ENCODE measurements around the gene ZBTB1.

ZBTB1 gene

DNA sequence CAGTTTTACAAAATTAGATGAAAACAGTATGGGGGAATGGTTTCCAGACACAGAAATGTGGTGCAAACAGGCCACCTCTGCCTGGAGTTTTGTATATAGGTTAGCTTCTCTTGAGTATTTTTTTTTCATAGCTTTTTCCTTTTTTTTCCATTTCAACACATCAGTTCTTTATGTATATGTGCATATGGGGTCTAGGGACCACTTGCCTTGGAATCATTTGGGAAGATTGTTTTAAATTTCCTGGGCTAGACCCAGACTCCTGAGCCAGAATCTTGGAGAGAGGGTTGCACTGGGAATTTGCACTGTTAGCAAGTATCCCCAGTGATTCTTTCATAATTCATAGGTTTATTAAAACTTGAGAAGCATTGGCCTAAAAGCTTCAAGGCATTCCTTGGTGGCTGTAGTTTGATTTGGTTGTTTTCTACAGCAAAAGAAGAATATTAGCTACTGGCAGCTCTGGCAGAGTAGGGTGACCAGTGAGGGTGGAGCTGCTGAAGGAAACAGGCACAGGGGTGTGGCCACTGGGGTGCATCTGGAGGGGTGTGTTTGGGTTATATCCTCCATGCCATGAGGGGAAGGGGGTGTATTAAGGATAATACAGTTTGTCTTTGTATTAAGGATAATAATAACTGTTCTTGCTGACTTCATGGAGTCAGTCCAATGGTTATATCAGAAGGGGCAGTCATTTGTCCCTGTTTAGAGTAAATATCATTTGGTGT is 68.0 kb downstream of the ZBTB1 start:
- DNase-seq, result no peak

DNA sequence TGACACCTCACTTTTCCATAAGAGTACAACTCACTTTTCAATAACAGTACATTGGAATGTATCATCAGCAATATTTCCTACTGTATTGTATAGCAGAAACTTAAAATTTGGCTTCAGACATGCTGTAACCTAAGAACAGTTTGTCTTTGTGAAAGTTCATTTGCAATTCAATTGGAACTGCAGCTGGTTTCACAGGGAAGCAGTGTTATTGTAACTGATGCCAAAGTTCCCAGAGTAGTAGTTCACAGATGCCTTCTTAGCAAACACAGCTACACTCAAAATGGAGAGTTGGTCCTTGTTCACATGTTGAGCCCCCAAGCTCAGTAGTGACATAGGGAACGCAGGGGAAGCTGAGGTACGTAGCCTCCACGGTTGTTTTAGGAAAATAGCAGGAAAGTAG is 68.5 kb downstream of the ZBTB1 start:
- DNase-seq, result no peak
